ENCODE results near the gene COQ8B. TPM values are rescaled to one million over a fixed set of nuclear protein-coding genes. Genes with fewer than 3 reads are reported as not detected.

Gene COQ8B
- total RNA-seq, 1 experiment from 2014 or later, result 19.5 TPM

DNA sequence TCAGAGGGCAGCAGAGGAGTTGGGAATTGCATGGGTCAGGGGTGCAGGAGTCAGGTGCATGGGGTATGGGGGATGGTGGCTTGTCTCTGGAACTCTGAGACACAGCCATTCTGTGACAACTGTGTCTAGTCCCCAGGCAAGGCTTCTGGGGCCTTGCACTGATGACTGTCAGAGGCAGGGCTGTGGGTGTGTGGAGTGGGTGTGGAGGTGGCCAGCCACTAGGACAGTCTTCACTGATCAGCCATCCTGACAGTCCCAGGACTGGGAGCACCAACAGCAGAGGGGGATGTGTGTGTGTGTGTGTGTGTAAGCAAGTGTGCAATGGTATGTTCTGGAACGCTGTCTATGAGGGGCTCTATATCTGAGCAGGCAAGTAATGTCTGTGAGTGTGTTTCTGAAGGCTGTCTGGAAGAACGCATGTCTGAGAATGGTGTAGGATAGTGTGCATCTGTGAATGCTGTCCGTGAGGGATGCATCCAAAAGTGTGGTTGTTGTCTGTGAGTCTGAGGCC is 31.6 kb downstream of the COQ8B start:
- Histone ChIP-seq H3K4me1 (ENCODE audit: insufficient read depth, low read length) (peaks cover 18% of the 10 kb centered on the region), H2AFZ (ENCODE audit: low read length) (no peak overlapping the region), H3K4me2 (ENCODE audit: low read length) (no peak overlapping the region), H3K9me2 (replicated peaks; ENCODE audit: low read length) (no peaks in the 10 kb centered on the region), H4K20me1 (ENCODE audit: low read length) (no peaks in the 10 kb centered on the region), H3K79me2 (ENCODE audit: low read length) (peaks cover 24% of the 10 kb centered on the region), H3K36me3 (ENCODE audit: low read depth, low read length) (no peaks in the 10 kb centered on the region), H3K27me3 (ENCODE audit: low read length) (no peaks in the 10 kb centered on the region), H3K4me3 (ENCODE audit: low read length) (no peak overlapping the region), H3K9me3 (ENCODE audit: low read length) (no peaks in the 10 kb centered on the region), H3K9ac (ENCODE audit: low read length) (no peak overlapping the region), H3K27ac (ENCODE audit: low read length) (no peak overlapping the region), H3F3A (ENCODE audit: low read length, unreplicated experiment) (no peaks in the 10 kb centered on the region)
- POLR2A ChIA-PET (ENCODE audit: unreplicated experiment), result no interaction called here
- intact Hi-C loops (cut with micrococcal nuclease), result no loop called here
- BruUV-seq (replicated peaks), result no TSS peak
- ATAC-seq, result no peak
- TF ChIP-seq, protein P1, sequence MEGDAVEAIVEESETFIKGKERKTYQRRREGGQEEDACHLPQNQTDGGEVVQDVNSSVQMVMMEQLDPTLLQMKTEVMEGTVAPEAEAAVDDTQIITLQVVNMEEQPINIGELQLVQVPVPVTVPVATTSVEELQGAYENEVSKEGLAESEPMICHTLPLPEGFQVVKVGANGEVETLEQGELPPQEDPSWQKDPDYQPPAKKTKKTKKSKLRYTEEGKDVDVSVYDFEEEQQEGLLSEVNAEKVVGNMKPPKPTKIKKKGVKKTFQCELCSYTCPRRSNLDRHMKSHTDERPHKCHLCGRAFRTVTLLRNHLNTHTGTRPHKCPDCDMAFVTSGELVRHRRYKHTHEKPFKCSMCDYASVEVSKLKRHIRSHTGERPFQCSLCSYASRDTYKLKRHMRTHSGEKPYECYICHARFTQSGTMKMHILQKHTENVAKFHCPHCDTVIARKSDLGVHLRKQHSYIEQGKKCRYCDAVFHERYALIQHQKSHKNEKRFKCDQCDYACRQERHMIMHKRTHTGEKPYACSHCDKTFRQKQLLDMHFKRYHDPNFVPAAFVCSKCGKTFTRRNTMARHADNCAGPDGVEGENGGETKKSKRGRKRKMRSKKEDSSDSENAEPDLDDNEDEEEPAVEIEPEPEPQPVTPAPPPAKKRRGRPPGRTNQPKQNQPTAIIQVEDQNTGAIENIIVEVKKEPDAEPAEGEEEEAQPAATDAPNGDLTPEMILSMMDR (conservative IDR thresholded peaks at IDR 0.05; ENCODE audit: low read depth, low read length), result no peak
- TF ChIP-seq EZH2 (IDR thresholded peaks at IDR 0.05; ENCODE audit: low read length, unreplicated experiment) (no peak), EZH2phosphoT487 (IDR thresholded peaks at IDR 0.05; ENCODE audit: borderline replicate concordance, low read length) (no peak)
- DNase-seq, result no peak
- CTCF ChIA-PET, result no interaction called here

DNA sequence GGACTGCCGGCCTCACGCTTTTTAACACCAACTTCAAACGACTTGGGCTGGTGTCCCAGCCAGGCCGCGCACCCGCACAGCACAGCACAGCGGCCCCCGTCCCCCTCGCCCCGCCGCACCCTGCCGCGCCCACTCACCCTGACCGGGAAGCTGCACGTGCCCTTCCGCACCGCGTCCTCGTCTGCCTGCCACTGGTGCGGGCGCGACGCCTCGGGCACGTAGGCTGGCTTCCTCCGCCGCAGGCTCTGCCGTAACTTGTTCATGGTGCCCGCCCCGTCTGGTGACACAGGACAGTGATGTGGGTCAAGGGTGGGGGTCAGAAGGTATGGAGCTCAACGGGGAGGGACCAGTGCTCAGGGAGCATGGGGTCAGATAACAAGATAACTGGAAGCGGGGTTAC is 32.4 kb downstream of the COQ8B start:
- Histone ChIP-seq H3K27me3 (ENCODE audit: low read length) (no peaks in the 10 kb centered on the region), H3K79me2 (ENCODE audit: low read length) (peaks cover 16% of the 10 kb centered on the region), H3K27ac (ENCODE audit: low read length) (no peak overlapping the region), H3K9me2 (replicated peaks; ENCODE audit: low read length) (no peaks in the 10 kb centered on the region), H4K20me1 (ENCODE audit: low read length) (no peaks in the 10 kb centered on the region), H3F3A (ENCODE audit: low read length, unreplicated experiment) (no peaks in the 10 kb centered on the region), H3K4me2 (ENCODE audit: low read length) (no peak overlapping the region), H3K4me3 (ENCODE audit: low read length) (no peak overlapping the region), H3K36me3 (ENCODE audit: low read depth, low read length) (no peaks in the 10 kb centered on the region), H3K9ac (ENCODE audit: low read length) (no peak overlapping the region), H3K9me3 (ENCODE audit: low read length) (no peaks in the 10 kb centered on the region), H2AFZ (ENCODE audit: low read length) (no peak overlapping the region), H3K4me1 (ENCODE audit: insufficient read depth, low read length) (peaks cover 10% of the 10 kb centered on the region)
- CTCF ChIA-PET, result no interaction called here
- intact Hi-C loops (cut with micrococcal nuclease), result no loop called here
- TF ChIP-seq, protein P1 (conservative IDR thresholded peaks at IDR 0.05; ENCODE audit: low read depth, low read length), result no peak
- TF ChIP-seq EZH2phosphoT487 (IDR thresholded peaks at IDR 0.05; ENCODE audit: borderline replicate concordance, low read length), result no peak
- no peak for TF ChIP-seq EZH2 (IDR thresholded peaks at IDR 0.05; ENCODE audit: low read length, unreplicated experiment)
- POLR2A ChIA-PET (ENCODE audit: unreplicated experiment), result no interaction called here
- ATAC-seq (no peak), DNase-seq (no peak)
- no TSS peak for BruUV-seq (replicated peaks)

DNA sequence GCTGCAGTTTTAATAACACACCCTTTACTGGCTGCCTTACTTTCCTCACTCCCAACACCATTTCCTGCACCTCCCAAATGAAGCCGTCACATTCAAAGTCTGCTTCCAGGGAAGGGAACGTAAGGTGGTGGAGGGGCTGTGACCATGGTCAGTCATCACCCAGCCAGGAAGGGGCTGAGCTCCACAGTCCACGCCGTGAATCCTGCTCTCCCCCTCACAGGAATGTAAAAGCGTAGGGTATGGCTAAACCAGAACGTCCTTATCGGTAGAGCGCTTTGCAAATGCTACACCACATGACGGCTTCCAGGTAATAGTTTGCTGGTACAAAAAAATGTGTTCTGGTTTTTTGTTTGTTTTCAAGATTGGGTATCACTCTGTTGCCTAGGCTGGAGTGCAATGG is 33.2 kb downstream of the COQ8B start:
- intact Hi-C loops (cut with micrococcal nuclease), result no loop called here
- no peaks in the 10 kb centered on the region for H3K27me3 ChIP-seq (ENCODE audit: low read length)
- peaks cover 8% of the 10 kb centered on the region for H3K79me2 ChIP-seq (ENCODE audit: low read length)
- POLR2A ChIA-PET (ENCODE audit: unreplicated experiment), result interaction anchor here (0.6 kb wide), 1 partner anchor 67 kb away, joined by 5 read pairs; no protein-coding TSS in a partner anchor
- no peaks in the 10 kb centered on the region for H3K9me2 ChIP-seq (replicated peaks; ENCODE audit: low read length)
- H3K9ac ChIP-seq (ENCODE audit: low read length), result no peak overlapping the region
- TF ChIP-seq, protein P1 (conservative IDR thresholded peaks at IDR 0.05; ENCODE audit: low read depth, low read length), result no peak
- TF ChIP-seq EZH2 (IDR thresholded peaks at IDR 0.05; ENCODE audit: low read length, unreplicated experiment) (no peak), EZH2phosphoT487 (IDR thresholded peaks at IDR 0.05; ENCODE audit: borderline replicate concordance, low read length) (no peak)
- no peak overlapping the region for H2AFZ ChIP-seq (ENCODE audit: low read length)
- H3K9me3 ChIP-seq (ENCODE audit: low read length), result no peaks in the 10 kb centered on the region
- H3K27ac ChIP-seq (ENCODE audit: low read length), result no peak overlapping the region
- no peaks in the 10 kb centered on the region for H3F3A ChIP-seq (ENCODE audit: low read length, unreplicated experiment)
- H3K4me2 ChIP-seq (ENCODE audit: low read length), result no peak overlapping the region
- H4K20me1 ChIP-seq (ENCODE audit: low read length), result no peaks in the 10 kb centered on the region
- H3K36me3 ChIP-seq (ENCODE audit: low read depth, low read length), result no peaks in the 10 kb centered on the region
- CTCF ChIA-PET, result no interaction called here
- no peak overlapping the region for H3K4me3 ChIP-seq (ENCODE audit: low read length)
- no TSS peak for BruUV-seq (replicated peaks)
- DNase-seq, result no peak
- H3K4me1 ChIP-seq (ENCODE audit: insufficient read depth, low read length), result peaks cover 1% of the 10 kb centered on the region; the same call in 1 of the 2 replicates
- no peak for ATAC-seq
